Gastroesophageal sphincter (tissue), 4 donors: ENCODE results near the gene RINL. TPM values are rescaled to one million over a fixed set of nuclear protein-coding genes. Genes with fewer than 3 reads are reported as not detected.

Experiments used
- ATAC-seq: fragments of 150-250 bp; one replicate; pipeline ENCODE4 v1.9.1; 2016; ENCODE audit warnings: mild to moderate bottlenecking, moderate library complexity
- H3K27ac ChIP-seq, 4 donors: fragments of 200-600 bp; sonication (generic) in 3 of 4; 1 replicate in 3 of 4; 2 replicates in 1 of 4; pipeline ENCODE4 v1.5.1; 2016 to 2019
- H3K27me3 ChIP-seq: fragments of 200-600 bp; sonication (generic); one replicate; pipeline ENCODE4 v1.5.1; 2019
- H3K36me3 ChIP-seq, 2 donors: fragments of 200-600 bp; sonication (generic); one replicate each; pipeline ENCODE4 v1.5.1; 2019; ENCODE audit warnings: control low read depth in 1 of 2
- H3K4me1 ChIP-seq, 3 donors: fragments of 200-600 bp; sonication (generic); 1 replicate in 2 of 3; 2 replicates in 1 of 3; pipeline ENCODE4 v1.5.1; 2016 to 2019; ENCODE audit warnings: control low read depth in 2 of 3
- H3K4me3 ChIP-seq, 2 donors: fragments of 200-600 bp; sonication (generic); one replicate each; pipeline ENCODE4 v1.5.1; 2019; ENCODE audit warnings: mild to moderate bottlenecking in 1 of 2, moderate library complexity in 1 of 2
- H3K9me3 ChIP-seq, 3 donors: fragments of 200-600 bp; sonication (generic); one replicate each; pipeline ENCODE4 v1.5.1; 2017 to 2019; ENCODE audit warnings: control low read depth in 2 of 3
- EP300 ChIP-seq: sonication (generic); formaldehyde crosslinking; IDR thresholded peaks from one replicate; pipeline ENCODE4 v1.6.1; 2017; ENCODE audit warnings: antibody characterized with exemption, mild to moderate bottlenecking
- POLR2A ChIP-seq, 2 donors: fragments of 450-650 bp; IDR thresholded peaks; one replicate each; pipeline ENCODE4 v1.6.1; 2017; ENCODE audit warnings: antibody characterized with exemption in 2 of 2, mild to moderate bottlenecking in 2 of 2, moderate library complexity in 1 of 2
- POLR2AphosphoS5 ChIP-seq: sonication (generic); formaldehyde crosslinking; IDR thresholded peaks from one replicate; pipeline ENCODE4 v1.6.1; 2017; ENCODE audit warnings: antibody characterized with exemption
- WGBS, 2 donors: methylation state at CpG; one replicate each; pipeline ENCODE4 v1.1.5; 2018; ENCODE audit warnings: low coverage in 1 of 2; 5-methylcytosine and 5-hydroxymethylcytosine counted together
- total RNA-seq, 4 donors: library from RNA; depleted of rRNA; stranded (reverse); fragments of >200 nt; gene quantifications; one replicate each; pipeline ENCODE4 v1.1.0, GENCODE V29; 2016
- TF ChIP-seq, protein P1 (sequence below), 4 experiments: fragments of 200-600 bp in 2 of 4; fragments of 450-650 bp in 2 of 4; sonication (generic) in 1 of 4; IDR thresholded peaks; one replicate each; pipeline ENCODE4 v1.5.1; 2017 to 2019; ENCODE audit warnings: antibody characterized with exemption in 4 of 4, mild to moderate bottlenecking in 2 of 4, moderate library complexity in 2 of 4

RINL gene
- total RNA-seq, 4 donors from 2014 or later: 1.2 to 8.2 (median 4.1) TPM

DNA sequence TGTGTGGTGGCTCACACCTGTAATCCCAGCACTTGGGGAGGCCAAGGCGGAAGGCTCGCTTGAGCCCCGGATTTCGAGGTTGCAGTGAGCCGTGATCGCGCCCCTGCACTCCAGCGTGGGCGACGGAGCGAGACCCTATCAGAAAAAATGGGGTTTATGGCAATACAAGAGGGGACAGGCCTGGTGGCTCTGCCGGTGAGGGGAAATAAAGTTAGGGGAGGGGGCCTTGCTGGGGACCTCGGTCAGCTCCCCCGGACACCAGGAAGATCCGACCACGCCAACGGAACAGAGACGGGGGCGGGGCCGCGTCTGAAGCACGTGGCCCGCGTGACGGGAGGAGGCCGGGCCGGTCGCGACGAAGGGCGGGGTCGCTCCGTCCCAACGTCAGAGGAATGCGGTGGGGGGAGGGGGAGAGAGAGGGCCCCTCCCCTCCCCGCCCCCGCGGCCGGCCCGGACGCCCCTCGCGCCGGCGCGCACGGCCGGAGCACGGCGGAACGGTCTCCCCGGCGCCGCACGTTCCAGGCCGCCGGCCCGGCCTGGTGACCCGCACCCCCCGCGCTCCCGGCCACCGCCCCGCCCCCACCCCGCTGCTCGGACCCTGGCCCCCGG is 26.3 kb downstream of the RINL start:
- peak overlapping the region; percentile 98 to 100 (median 100) for H3K27ac ChIP-seq
- H3K4me3 ChIP-seq: peak overlapping the region; percentile 87 to 89
- H3K9me3 ChIP-seq: no peaks in the 10 kb centered on the region
- 0% methylated on average over 11 of the region's 67 CpGs; no CpG with 5 or more reads in 1 of the 2 donors for WGBS, 2 donors
- TF ChIP-seq EP300: no peak
- TF ChIP-seq, protein P1, sequence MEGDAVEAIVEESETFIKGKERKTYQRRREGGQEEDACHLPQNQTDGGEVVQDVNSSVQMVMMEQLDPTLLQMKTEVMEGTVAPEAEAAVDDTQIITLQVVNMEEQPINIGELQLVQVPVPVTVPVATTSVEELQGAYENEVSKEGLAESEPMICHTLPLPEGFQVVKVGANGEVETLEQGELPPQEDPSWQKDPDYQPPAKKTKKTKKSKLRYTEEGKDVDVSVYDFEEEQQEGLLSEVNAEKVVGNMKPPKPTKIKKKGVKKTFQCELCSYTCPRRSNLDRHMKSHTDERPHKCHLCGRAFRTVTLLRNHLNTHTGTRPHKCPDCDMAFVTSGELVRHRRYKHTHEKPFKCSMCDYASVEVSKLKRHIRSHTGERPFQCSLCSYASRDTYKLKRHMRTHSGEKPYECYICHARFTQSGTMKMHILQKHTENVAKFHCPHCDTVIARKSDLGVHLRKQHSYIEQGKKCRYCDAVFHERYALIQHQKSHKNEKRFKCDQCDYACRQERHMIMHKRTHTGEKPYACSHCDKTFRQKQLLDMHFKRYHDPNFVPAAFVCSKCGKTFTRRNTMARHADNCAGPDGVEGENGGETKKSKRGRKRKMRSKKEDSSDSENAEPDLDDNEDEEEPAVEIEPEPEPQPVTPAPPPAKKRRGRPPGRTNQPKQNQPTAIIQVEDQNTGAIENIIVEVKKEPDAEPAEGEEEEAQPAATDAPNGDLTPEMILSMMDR (IDR thresholded peaks at IDR 0.05): no peak
- TF ChIP-seq POLR2A (IDR thresholded peaks at IDR 0.05): peak; percentile 46 to 62
- peak; percentile 81 for TF ChIP-seq POLR2AphosphoS5
- peaks cover 0 to 13% of the 10 kb centered on the region in 2 donors for H3K36me3 ChIP-seq
- ATAC-seq: peak; percentile 37
- peaks cover 0 to 43% (median 19%) of the 10 kb centered on the region in 3 donors for H3K4me1 ChIP-seq
- H3K27me3 ChIP-seq: no peaks in the 10 kb centered on the region

DNA sequence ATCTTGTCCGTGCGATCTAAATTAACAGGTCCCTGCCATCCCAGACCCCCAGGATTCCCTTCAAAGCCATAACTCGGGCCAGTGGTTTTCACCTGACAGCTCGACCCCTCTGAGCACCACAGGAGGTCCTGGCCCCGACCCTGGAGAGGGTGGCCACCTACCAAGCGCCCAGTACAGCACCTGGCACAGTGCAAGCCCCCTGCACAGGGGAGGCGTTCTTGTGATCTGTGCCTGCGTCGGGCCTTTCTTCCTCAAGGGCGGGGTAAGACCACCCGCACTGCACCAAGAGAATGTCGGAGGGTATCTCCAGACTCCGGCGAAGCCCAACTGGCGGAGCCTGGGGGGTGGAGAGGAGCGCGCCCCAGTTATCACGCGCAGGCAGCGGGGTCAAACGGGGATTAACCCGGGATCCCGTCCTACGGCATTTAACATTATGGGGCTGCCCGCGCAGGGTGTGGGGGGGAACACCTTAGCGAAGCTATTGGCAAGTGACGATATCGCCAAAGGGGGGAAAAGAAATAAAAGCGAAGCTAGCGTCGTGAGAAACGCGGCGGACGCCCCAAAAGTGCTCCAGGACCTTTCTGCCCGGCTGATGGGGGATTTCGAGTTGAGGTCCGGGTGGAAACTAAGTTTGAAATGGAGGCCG is 27.0 kb downstream of the RINL start:
- H3K4me1 ChIP-seq: peaks cover 0 to 49% (median 19%) of the 10 kb centered on the region in 3 donors
- peak overlapping the region; percentile 87 to 89 for H3K4me3 ChIP-seq
- no peaks in the 10 kb centered on the region for H3K9me3 ChIP-seq
- 0 to 1% methylated on average over 12 to 17 of the region's 40 CpGs for WGBS, 2 donors
- H3K27me3 ChIP-seq: no peaks in the 10 kb centered on the region
- peaks cover 0 to 19% of the 10 kb centered on the region in 2 donors for H3K36me3 ChIP-seq
- peak overlapping the region; percentile 89 to 100 (median 100) for H3K27ac ChIP-seq
- ATAC-seq: no peak
- no peak for TF ChIP-seq EP300
- TF ChIP-seq, protein P1 (IDR thresholded peaks at IDR 0.05): no peak
- TF ChIP-seq POLR2AphosphoS5: no peak
- no peak for TF ChIP-seq POLR2A (IDR thresholded peaks at IDR 0.05)

DNA sequence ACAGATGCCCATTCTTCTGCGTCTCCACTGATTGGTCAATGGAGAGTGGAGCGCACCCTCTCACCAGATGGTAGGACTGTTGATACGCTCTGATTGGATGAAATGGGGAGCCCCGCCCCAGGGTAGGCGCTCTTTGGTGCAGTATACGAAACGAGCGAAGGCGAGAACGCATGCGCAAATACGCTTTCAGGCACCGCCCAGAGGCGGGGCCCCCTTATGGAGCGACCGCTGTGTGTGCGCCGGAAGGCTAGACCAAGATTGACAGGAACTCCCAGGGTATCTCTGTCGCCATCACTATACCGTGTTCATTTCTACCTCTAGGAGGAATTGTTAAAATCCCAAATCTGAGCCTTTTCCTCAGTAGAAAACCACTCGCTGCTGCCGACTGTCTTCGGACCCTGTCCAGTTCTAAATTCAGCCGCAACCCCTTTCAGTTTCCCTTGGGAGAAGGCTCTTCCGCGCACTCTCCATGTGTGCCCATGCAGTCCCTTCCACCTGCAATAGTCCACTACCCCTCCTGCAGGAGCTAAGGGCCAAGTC is 27.6 kb downstream of the RINL start:
- WGBS, 2 donors: 0 to 2% methylated on average over 1 to 6 of the region's 26 CpGs
- Histone ChIP-seq H3K4me3 (peak overlapping the region; percentile 87 to 89), H3K36me3 (peaks cover 0 to 25% of the 10 kb centered on the region in 2 donors), H3K27ac (peak overlapping the region; percentile 89 to 100 (median 100)), H3K9me3 (no peaks in the 10 kb centered on the region), H3K27me3 (no peaks in the 10 kb centered on the region), H3K4me1 (peaks cover 0 to 55% (median 19%) of the 10 kb centered on the region in 3 donors)
- no peak for TF ChIP-seq EP300
- TF ChIP-seq, protein P1 (IDR thresholded peaks at IDR 0.05): peak in 2 of 4 experiments; percentile 70 to 86
- peak; percentile 82 for TF ChIP-seq POLR2AphosphoS5
- peak; percentile 64 to 73 for TF ChIP-seq POLR2A (IDR thresholded peaks at IDR 0.05)
- peak; percentile 88 for ATAC-seq

DNA sequence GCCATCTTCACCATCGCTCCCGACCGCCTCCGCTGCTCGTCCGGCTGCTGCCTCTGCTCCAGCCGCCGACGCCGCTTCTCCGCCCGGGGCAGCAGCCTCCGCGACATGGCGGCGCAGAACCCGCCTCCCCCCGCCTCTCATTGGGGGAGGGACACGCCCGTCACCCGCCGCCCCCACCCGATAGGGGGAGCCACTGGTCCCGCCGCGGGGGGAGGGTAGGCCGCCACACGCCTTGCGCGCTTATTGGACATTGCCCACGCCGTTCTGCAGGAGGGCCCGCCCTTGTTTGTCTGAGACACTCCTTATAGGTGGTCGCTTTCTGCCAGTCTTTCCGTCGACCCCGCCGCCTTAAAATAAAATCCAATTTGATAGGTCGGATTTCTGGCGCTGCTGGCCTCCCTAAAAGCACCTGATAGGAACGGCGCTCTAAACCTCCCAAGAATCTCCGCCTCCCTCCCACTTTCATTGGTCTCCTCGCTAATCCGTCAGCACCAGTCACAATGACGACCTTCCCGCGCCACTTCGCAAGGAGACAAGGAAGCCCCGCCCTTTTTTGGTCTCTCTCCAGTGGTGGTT is 28.1 kb downstream of the RINL start, which contains the start of gene HNRNPL:
HNRNPL (minus strand) TSS at position 127 of the 576 bp plus-strand sequence; CDS start at position 107, 20 bp downstream.
- ATAC-seq: peak; percentile 84
- H3K4me1 ChIP-seq: peaks cover 0 to 61% (median 19%) of the 10 kb centered on the region in 3 donors
- H3K27me3 ChIP-seq: no peaks in the 10 kb centered on the region
- TF ChIP-seq POLR2AphosphoS5 (peak; percentile 97), POLR2A (IDR thresholded peaks at IDR 0.05) (peak; percentile 96 to 98), EP300 (no peak)
- TF ChIP-seq, protein P1 (IDR thresholded peaks at IDR 0.05): peak in 3 of 4 experiments; percentile 37 to 50 (median 42)
- H3K4me3 ChIP-seq: peak within 1 kb of the TSS; percentile 89 to 99
- H3K27ac ChIP-seq: peak within 1 kb of the TSS; percentile 98 to 100 (median 100)
- 0% methylated on average over 3 of the region's 50 CpGs; no CpG with 5 or more reads in 1 of the 2 donors for WGBS, 2 donors
- H3K9me3 ChIP-seq: no peaks in the 10 kb centered on the region
- peaks cover 0 to 31% of the 10 kb centered on the region in 2 donors for H3K36me3 ChIP-seq
